ENCODE results near the gene MARCHF5. TPM values are rescaled to one million over a fixed set of nuclear protein-coding genes. Genes with fewer than 3 reads are reported as not detected.

The MARCHF5 gene
- total and polyA plus RNA-seq, 2 donors (not counting 3 experiments of a cell fraction or from before 2014, with no cell fraction given), result 23.4 to 48.0 TPM

DNA sequence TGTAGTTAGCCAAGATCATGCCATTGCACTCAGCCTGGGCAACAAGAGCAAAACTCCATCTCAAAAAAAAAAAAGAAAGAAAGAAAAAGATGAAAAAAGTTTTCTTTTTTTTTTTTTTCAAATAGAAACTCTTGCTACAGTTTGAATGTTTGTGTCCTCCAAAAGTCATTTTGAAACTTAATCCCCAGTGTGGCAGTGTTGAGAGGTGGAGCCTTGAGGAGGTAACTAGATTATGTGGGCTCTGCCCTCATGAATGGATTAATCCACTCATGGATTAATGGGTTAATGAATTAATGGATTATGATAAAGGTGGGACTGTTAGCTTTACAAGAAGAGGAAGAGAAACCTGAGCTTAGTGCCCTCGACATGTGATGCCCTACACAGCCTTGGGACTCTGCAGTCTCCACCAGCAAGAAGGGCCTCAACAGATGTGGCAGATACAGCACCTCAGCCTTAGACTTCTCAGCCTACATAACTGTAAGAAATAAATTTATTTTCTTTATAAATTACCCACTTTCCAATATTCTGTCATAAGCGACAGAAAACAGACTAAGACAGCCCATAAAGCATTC is 25.2 kb upstream of the MARCHF5 start:
- Histone ChIP-seq H3K9me1 (replicated peaks; ENCODE audit: control insufficient read depth, extremely low read depth, insufficient read depth, low read length) (no peaks in the 10 kb centered on the region), H3K4me2 (ENCODE audit: insufficient read depth, low read length) (no peak overlapping the region), H3K4me1 (ENCODE audit: control insufficient read depth, extremely low read depth, insufficient read depth, low read length) (no peaks in the 10 kb centered on the region), H3K36me3 (ENCODE audit: control insufficient read depth in 2 of 2, extremely low read depth in 1 of 2, insufficient read depth in 2 of 2, low read length in 2 of 2) (no peaks in the 10 kb centered on the region), H3K27me3 (ENCODE audit: control insufficient read depth in 2 of 2, insufficient read depth in 2 of 2, low read length in 2 of 2) (no peaks in the 10 kb centered on the region), H3K4me3 (replicated peaks in 1 of 3; ENCODE audit: insufficient read depth in 1 of 3, low read depth in 1 of 3, low read length in 3 of 3) (no peak overlapping the region), H3K9me3 (replicated peaks; ENCODE audit: control insufficient read depth, insufficient read depth, low read length) (no peaks in the 10 kb centered on the region), H2AFZ (ENCODE audit: low read depth, low read length) (no peak overlapping the region), H3K27ac (ENCODE audit: insufficient read depth, low read depth, low read length) (no peak overlapping the region), H3K79me2 (ENCODE audit: control insufficient read depth, insufficient read depth, low read length) (no peaks in the 10 kb centered on the region), H4K20me1 (replicated peaks; ENCODE audit: control insufficient read depth, extremely low read depth, insufficient read depth, low read length) (no peaks in the 10 kb centered on the region), H3K9ac (replicated peaks; ENCODE audit: extremely low read depth, insufficient read depth, low read length) (no peak overlapping the region)
- BruUV-seq (replicated peaks), result no TSS peak
- DNase-seq (ENCODE audit: low read depth, low spot score), result no peak
- intact Hi-C loops (cut with micrococcal nuclease), result no loop called here
- no peak for FAIRE-seq
- TF ChIP-seq MAX (IDR thresholded peaks at IDR 0.05; ENCODE audit: insufficient read depth, insufficient read length) (no peak), POLR2A (IDR thresholded peaks at IDR 0.05; ENCODE audit: low read depth, low read length) (no peak), GATA2 (IDR thresholded peaks at IDR 0.05; ENCODE audit: insufficient read depth, insufficient read length, low read depth, low read length) (no peak), CTCF (IDR thresholded peaks at IDR 0.05; ENCODE audit: extremely low read depth in 1 of 2, insufficient read depth in 1 of 2, low read depth in 1 of 2, low read length in 2 of 2) (no peak), EZH2 (IDR thresholded peaks at IDR 0.05; ENCODE audit: borderline replicate concordance, low read depth, low read length, severe bottlenecking) (no peak), MYC (IDR thresholded peaks at IDR 0.05; ENCODE audit: low read depth, low read length) (no peak), POLR2AphosphoS5 (IDR thresholded peaks at IDR 0.05; ENCODE audit: insufficient read depth, low read depth, low read length) (no peak)
- dilution Hi-C loops (cut with MboI; ENCODE audit: extremely low pct_ligation_motif_present, low sequenced_read_pairs), result no loop called here
- POLR2A ChIA-PET, result no interaction called here
- CTCF ChIA-PET, result interaction anchor here (2.8 kb wide), 1 partner anchor 11 kb away, joined by 12 read pairs; no protein-coding TSS in a partner anchor

Data from endothelial cell of umbilical vein (primary cell).